Prostate gland (tissue), 2 donors: Measurements from ENCODE around the gene SIVA1.

Source experiments
- POLR2A ChIP-seq: fragments of 450-650 bp; IDR thresholded peaks from one replicate; pipeline ENCODE4 v1.6.1; 2016; ENCODE audit warnings: antibody characterized with exemption, mild to moderate bottlenecking
- POLR2AphosphoS5 ChIP-seq: sonication (generic); formaldehyde crosslinking; IDR thresholded peaks from one replicate; pipeline ENCODE4 v1.6.1; 2017; ENCODE audit warnings: antibody characterized with exemption
- TF ChIP-seq, protein P1 (sequence below), 4 experiments: fragments of 200-600 bp in 2 of 4; fragments of 450-650 bp in 2 of 4; sonication (generic) in 2 of 4; IDR thresholded peaks; 1 replicate in 3 of 4; 2 replicates in 1 of 4; pipeline ENCODE4 v1.5.1; 2016 to 2019; ENCODE audit warnings: antibody characterized with exemption in 4 of 4, mild to moderate bottlenecking in 2 of 4, moderate library complexity in 2 of 4

DNA sequence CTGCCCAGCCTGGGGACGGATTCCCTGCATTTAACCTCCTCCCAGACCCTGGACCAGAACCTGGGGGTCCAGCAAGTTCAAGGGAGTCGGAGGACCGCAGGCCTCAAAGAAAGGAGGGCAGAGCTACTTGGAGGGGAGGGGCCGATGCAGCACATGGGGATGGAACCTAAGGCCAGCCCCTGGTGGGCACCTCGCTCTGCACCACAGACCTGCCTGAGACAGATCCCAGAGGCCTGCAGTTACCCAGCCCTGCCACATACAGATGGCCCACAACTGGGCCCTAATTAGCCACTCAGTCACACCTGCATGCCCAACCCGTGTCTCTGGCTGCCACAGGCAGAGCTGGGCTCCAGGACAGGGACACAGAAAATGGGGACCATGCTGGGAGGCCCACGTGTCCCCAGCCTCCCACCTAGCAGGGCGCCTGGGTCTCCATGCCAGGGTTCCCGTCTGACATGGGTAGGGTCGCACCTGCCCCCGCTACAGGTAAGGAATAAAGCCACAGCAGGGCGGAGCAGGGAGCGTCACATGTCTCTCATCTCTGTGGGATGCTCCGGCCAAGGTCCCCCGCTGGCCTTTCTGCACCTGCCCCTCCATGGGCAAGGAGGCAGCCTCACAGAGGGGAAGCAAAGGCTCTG, 25.9 kb downstream of the SIVA1 start:
- no peak for TF ChIP-seq POLR2AphosphoS5
- TF ChIP-seq, protein P1, sequence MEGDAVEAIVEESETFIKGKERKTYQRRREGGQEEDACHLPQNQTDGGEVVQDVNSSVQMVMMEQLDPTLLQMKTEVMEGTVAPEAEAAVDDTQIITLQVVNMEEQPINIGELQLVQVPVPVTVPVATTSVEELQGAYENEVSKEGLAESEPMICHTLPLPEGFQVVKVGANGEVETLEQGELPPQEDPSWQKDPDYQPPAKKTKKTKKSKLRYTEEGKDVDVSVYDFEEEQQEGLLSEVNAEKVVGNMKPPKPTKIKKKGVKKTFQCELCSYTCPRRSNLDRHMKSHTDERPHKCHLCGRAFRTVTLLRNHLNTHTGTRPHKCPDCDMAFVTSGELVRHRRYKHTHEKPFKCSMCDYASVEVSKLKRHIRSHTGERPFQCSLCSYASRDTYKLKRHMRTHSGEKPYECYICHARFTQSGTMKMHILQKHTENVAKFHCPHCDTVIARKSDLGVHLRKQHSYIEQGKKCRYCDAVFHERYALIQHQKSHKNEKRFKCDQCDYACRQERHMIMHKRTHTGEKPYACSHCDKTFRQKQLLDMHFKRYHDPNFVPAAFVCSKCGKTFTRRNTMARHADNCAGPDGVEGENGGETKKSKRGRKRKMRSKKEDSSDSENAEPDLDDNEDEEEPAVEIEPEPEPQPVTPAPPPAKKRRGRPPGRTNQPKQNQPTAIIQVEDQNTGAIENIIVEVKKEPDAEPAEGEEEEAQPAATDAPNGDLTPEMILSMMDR (IDR thresholded peaks at IDR 0.05): no peak
- TF ChIP-seq POLR2A: no peak
